ENCODE data around the gene PLP2. TPM values are rescaled to one million over a fixed set of nuclear protein-coding genes. Genes with fewer than 3 reads are reported as not detected.

Gene PLP2
- total RNA-seq, 1 donor from 2014 or later, result 3.9 TPM

DNA sequence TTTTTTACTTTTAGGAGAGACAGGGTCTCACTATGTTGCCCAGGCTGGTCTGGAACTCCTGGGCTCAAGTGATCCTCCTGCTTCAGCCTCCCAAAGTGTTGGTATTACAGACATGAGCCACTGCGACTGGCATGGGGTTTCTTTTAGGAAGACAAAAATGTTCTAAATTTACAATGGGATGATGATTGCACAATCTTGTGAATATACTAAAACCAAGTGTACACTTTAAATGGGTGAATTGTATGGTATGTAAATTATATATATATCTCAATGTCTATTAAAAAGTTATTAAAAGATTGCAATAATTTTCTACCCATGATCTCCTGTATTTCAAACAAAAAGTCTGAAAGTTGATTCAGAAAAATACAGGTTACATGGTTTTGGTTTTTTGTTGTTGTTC is 18.2 kb upstream of the PLP2 start:
- no peak for DNase-seq (ENCODE audit: low spot score, unreplicated experiment)
- Mint-ChIP-seq H3K27ac (no peak overlapping the region), H3K36me3 (ENCODE audit: insufficient read depth) (peaks cover 9% of the 10 kb centered on the region), H3K4me3 (ENCODE audit: low read depth) (no peak overlapping the region), H3K27me3 (no peaks in the 10 kb centered on the region), H3K4me1 (ENCODE audit: low read depth) (peaks cover 3% of the 10 kb centered on the region), H3K9me3 (ENCODE audit: low read depth) (peaks cover 17% of the 10 kb centered on the region)
- TF ChIP-seq, protein P1, sequence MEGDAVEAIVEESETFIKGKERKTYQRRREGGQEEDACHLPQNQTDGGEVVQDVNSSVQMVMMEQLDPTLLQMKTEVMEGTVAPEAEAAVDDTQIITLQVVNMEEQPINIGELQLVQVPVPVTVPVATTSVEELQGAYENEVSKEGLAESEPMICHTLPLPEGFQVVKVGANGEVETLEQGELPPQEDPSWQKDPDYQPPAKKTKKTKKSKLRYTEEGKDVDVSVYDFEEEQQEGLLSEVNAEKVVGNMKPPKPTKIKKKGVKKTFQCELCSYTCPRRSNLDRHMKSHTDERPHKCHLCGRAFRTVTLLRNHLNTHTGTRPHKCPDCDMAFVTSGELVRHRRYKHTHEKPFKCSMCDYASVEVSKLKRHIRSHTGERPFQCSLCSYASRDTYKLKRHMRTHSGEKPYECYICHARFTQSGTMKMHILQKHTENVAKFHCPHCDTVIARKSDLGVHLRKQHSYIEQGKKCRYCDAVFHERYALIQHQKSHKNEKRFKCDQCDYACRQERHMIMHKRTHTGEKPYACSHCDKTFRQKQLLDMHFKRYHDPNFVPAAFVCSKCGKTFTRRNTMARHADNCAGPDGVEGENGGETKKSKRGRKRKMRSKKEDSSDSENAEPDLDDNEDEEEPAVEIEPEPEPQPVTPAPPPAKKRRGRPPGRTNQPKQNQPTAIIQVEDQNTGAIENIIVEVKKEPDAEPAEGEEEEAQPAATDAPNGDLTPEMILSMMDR (IDR thresholded peaks at IDR 0.05; ENCODE audit: unreplicated experiment), result no peak

DNA sequence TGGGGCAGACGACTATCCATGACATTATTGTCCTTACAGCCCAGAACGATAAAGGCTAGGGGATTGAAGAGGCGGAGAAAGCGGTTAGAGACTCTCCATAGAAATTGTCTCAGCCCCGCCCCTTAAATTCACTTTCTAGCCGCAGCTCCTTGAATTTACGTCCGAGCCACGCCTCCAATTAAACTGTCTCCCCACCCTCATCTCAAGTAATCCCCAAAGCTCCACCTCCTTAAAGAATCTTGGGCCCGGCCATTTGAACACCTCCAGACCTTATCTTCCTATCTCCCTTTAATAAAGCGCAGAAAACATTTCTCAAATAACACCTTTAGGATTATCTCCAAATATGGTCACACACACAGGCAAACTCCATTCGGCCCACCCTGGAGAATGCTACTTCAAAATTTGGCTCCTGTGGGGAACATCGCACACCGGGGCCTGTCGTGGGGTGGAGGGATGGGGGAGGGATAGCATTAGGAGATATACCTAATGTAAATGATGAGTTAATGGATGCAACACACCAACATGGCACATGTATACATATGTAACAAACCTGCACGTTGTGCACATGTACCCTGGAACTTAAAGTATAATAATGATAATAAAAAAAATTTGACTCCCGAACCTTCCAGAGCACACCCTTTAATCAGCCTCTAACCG is 16.3 kb upstream of the PLP2 start:
- no peak for DNase-seq (ENCODE audit: low spot score, unreplicated experiment)
- H3K36me3 Mint-ChIP-seq (ENCODE audit: insufficient read depth), result peaks cover 6% of the 10 kb centered on the region
- peak overlapping the region; percentile 99 for H3K27ac Mint-ChIP-seq
- peaks cover 11% of the 10 kb centered on the region for H3K9me3 Mint-ChIP-seq (ENCODE audit: low read depth)
- H3K4me1 Mint-ChIP-seq (ENCODE audit: low read depth), result no peaks in the 10 kb centered on the region
- TF ChIP-seq, protein P1 (IDR thresholded peaks at IDR 0.05; ENCODE audit: unreplicated experiment), result no peak
- H3K4me3 Mint-ChIP-seq (ENCODE audit: low read depth), result peak overlapping the region; percentile 80
- no peaks in the 10 kb centered on the region for H3K27me3 Mint-ChIP-seq

DNA sequence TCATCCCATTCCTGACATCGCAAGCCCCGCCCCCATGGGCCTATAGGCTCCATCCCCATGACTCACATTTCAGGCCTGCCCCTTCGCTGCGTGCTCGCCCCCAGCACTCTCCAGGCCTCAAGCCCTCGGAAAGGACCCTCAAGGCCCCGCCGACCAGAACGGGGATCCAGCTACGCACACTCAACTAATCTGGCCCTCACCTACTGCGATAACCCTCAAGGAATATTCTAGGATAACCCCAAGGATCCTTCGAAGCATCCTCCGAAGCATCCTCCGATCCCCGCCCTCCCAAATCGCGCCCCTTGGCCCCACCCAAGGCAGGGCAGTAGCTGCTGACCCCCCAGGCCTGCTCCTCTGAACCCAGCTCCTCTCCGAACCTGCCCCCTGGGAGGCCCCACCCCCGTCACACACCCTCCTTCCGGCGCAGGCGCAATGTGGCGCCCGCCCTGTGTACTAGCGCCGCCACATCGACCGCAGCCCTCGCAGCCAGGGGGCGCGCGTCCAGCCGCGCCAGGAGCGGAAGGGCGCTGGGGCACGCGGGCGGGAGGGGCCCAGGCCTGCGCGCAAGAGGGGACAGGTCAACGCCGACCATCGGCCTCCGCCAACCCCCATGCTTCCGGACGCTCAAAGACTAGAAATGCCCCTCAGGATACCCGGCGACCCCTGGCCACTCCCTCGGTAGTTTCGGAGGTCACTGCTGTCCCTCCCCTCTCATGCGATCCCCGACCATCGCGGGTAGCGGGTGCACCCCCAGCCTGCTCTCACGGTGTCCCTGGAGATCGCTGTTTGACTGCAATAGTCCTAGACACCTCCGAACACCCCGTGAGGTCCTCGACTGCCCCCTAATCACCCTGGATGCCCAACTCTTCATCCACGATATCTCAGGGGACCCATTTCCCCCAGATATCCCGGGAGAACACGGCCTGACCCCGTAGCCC is 15.5 kb upstream of the PLP2 start:
- TF ChIP-seq, protein P1 (IDR thresholded peaks at IDR 0.05; ENCODE audit: unreplicated experiment), result peak; percentile 68
- Mint-ChIP-seq H3K27me3 (no peaks in the 10 kb centered on the region), H3K4me1 (ENCODE audit: low read depth) (no peaks in the 10 kb centered on the region), H3K27ac (peak overlapping the region; percentile 99), H3K36me3 (ENCODE audit: insufficient read depth) (peaks cover 4% of the 10 kb centered on the region), H3K4me3 (ENCODE audit: low read depth) (peak overlapping the region; percentile 80), H3K9me3 (ENCODE audit: low read depth) (peaks cover 8% of the 10 kb centered on the region)
- DNase-seq (ENCODE audit: low spot score, unreplicated experiment), result peak; percentile 60

DNA sequence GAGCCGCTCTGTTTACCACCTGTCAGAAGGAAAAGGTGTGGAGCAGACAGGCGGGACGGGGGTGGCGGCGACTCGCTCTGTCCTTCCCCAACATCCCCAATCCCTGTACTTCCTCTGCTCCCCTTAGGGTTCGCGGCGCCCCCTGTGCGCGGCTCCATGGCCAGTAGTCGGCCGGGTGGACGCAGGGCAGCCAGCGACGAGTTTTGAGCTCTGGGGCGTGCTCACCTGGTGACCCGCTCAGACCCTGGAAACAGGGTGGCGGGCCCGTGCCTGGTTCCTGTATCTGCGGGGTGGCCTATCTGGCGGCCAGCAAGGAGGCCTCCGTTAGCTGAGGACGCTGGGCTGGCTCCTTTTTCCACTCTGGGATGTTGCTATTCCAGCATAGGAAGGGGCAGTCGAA is 14.5 kb upstream of the PLP2 start:
- no peak overlapping the region for H3K27ac Mint-ChIP-seq
- DNase-seq (ENCODE audit: low spot score, unreplicated experiment), result no peak
- TF ChIP-seq, protein P1 (IDR thresholded peaks at IDR 0.05; ENCODE audit: unreplicated experiment), result no peak
- no peaks in the 10 kb centered on the region for H3K27me3 Mint-ChIP-seq
- peaks cover 9% of the 10 kb centered on the region for H3K9me3 Mint-ChIP-seq (ENCODE audit: low read depth)
- H3K4me3 Mint-ChIP-seq (ENCODE audit: low read depth), result peak overlapping the region; percentile 26
- no peaks in the 10 kb centered on the region for H3K4me1 Mint-ChIP-seq (ENCODE audit: low read depth)
- H3K36me3 Mint-ChIP-seq (ENCODE audit: insufficient read depth), result peaks cover 2% of the 10 kb centered on the region

DNA sequence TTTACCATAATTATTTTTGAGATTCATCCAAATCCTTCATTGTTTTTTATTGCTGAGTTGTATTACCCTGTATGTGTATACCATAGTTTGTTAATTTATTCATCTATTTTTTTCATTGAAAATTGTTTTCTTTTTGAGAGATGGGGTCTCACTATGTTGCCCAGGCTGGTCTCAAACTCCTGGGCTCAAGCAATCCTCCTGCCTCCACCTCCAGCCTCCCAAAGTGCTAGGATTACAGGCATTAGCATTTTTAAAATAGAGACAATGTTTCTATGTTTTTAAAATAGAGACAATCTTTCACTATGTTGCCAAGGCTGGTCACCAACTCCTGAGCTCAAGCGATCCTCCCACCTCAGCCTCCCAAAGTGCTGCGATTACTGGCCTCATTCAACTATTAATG is 10.8 kb upstream of the PLP2 start:
- no peak for DNase-seq (ENCODE audit: low spot score, unreplicated experiment)
- no peak overlapping the region for H3K27ac Mint-ChIP-seq
- TF ChIP-seq, protein P1 (IDR thresholded peaks at IDR 0.05; ENCODE audit: unreplicated experiment), result no peak
- H3K36me3 Mint-ChIP-seq (ENCODE audit: insufficient read depth), result peaks cover 4% of the 10 kb centered on the region
- H3K27me3 Mint-ChIP-seq, result no peaks in the 10 kb centered on the region
- peaks cover 6% of the 10 kb centered on the region for H3K4me1 Mint-ChIP-seq (ENCODE audit: low read depth)
- no peak overlapping the region for H3K4me3 Mint-ChIP-seq (ENCODE audit: low read depth)
- peaks cover 8% of the 10 kb centered on the region for H3K9me3 Mint-ChIP-seq (ENCODE audit: low read depth)

All from progenitor cell of endocrine pancreas (in vitro differentiated cells).